HPDE6-E6E7 (cell line): ENCODE data around the gene SNRNP48.

Experiments used
- DNase-seq: peaks from one replicate; pipeline ENCODE4 v3.0.0; 2011; ENCODE audit warnings: missing footprints; ENCODE audit errors: extremely low spot score

Gene SNRNP48

DNA sequence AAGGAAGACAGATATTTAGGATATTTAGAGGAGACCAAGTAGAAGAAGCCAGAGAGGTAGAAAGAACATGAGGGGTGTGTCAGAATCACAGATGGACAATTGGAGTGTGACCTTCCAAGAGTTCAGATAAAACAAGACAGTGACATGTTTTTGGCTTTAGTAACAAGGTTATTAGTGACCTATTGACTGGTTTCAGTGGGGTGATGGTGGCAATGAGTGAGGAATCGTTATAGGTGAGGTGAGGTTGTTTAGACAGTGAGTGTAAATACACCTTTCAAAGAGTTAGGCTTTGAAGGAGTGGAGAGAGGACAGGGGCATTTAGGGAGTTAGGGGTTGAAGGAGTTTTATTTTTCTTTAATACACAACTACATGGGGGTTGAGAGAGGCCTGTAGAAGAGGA lies 3.2 kb downstream of the SNRNP48 start:
- no peak for DNase-seq

DNA sequence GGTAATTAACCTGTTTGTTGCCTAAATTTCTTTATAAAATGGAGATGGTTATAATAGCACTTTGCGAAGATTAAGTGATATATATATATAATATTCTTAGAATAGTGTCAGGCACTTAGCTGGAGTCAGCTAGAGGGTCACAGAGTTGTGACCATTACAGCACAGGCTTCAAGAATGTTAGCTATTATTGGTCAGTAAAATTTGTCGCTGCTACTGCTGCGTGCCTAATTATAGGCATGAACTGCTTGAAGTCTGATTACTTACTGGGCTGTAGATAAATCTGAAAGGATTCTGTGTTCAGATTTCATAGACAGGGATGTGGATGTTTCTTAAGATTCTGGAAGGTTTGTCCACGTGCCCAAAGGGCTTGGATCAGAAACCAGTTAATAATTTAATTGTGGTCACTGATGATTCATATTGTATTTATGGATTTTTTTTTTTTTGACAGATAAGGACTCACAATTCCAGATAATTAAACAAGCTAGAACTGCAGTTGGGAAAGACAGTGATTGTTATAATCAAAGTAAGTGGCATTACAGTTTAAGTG lies 4.7 kb downstream of the SNRNP48 start:
- no peak for DNase-seq

DNA sequence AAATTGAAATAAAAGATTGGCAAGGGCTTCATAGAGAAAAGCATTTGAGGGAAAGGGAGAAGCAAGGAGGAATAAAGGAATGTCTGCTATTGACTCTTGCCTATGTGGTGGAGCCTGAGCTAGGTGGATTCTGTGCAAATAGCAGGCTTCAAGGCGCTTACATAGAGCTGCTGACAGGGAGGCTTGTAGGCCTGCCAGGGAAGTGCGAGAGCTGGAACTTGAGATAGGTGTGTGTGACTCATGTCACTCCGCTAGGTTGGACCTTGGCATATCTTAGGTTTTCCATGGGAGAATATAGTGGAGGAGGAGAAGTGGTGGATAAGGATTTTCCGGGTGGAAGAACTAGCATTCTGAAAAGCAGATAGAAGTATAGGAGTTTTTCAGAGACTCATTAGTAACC lies 14.0 kb downstream of the SNRNP48 start:
- no peak for DNase-seq

DNA sequence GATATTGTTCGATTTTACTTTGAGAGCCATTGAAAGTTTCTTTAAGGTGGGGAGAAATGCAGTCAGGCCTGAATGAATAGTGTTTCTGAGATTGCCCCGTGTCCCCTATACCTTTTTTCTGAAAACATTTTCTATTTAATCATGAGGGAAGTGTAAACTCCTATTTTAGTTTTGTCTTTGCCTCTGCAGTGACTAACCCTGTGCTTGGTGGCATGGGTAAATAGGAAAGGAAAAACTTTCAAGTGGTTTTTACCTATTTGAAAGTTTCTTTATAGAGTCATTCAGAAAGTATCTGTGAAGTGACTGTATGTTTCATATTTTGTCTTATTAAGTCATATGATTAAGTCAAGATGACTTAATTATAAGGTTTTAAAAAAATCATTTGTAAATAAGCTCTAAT lies 14.5 kb downstream of the SNRNP48 start:
- DNase-seq = no peak

DNA sequence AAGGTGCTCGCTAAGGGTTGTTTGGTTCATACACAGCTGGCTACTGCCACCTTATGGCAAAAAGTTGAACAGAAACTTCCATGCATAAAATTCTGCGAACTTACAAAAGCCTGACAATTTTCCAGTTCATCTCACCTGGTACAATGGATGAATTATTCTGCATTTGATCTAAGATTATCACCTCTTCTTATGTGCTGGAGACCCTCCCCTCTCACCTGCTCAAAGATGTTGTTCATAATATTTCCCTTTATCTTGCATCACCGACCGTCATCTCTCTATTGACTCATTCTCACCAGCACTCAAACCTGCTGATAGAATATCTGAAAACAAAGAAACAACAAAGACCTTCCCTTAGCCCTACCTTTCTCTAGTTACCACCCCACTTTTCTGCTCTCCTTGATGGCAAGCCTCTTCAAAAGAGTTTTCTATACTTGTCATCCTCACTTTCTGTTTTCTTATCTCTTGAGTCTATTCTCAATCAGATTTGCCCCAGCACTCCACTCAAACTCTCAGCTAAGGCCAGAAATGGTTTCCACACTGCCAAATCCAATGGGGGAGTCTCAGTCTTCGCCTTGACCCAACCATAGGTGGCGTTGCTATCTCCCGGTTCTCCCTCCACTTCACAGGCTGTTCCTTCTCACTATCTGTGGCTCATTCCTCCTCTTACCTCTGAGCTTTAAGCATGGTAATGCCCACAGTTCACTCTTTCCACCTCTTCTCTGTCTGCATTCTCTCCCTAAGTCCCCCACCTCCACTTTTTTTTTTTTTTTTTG lies 25.8 kb downstream of the SNRNP48 start:
- peak; percentile 23 for DNase-seq

DNA sequence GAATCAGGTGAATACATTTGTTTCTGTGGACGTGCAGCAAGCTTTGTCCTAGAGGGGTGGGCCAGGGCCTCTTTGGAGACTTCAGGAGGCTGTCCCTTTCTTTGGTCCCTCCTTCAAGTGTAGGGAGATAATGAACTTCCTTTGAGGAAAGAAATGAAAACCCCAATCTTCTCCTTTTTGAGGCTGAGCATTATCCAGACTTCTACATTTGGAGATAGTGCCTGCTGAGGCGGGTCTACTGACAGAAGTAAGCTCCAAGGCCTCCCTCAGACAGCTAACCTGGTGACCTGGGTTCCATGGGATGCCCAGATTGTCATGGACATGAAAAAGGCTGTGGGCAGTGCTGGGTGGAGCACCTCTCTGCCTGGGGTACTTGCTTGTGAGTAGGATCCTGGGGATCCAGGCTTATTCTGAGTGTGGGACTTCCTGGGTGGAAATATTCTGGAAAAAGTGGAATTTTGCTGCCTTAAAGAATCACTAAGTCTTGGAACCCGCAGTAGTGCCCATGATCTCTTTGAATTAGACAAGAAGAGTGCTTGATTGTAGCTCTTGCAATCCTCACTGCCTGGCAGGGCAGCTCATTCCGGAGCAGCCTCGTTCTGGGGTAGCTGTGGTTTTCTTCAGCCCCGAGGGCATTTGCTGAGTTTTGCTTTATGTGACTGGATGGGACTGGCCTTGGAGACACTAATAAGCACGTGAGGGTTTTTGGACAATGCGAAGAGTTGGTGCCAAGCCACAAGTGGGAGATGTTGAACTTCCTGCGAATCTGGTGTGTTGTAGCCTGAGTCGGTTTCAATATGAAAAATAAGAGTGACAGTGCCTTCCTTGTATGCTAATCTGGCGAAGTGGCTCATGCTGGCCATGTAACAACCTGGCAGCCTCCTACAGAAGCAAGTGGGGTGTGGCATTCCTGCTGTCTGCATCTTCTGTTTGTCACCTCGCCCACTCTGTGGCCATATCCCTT lies 28.1 kb downstream of the SNRNP48 start:
- peak; percentile 55 for DNase-seq

- DNase-seq = no peak
Observed at GRCh38 chr6:7621761-7622160, 31.8 kb downstream of the SNRNP48 start.

DNA sequence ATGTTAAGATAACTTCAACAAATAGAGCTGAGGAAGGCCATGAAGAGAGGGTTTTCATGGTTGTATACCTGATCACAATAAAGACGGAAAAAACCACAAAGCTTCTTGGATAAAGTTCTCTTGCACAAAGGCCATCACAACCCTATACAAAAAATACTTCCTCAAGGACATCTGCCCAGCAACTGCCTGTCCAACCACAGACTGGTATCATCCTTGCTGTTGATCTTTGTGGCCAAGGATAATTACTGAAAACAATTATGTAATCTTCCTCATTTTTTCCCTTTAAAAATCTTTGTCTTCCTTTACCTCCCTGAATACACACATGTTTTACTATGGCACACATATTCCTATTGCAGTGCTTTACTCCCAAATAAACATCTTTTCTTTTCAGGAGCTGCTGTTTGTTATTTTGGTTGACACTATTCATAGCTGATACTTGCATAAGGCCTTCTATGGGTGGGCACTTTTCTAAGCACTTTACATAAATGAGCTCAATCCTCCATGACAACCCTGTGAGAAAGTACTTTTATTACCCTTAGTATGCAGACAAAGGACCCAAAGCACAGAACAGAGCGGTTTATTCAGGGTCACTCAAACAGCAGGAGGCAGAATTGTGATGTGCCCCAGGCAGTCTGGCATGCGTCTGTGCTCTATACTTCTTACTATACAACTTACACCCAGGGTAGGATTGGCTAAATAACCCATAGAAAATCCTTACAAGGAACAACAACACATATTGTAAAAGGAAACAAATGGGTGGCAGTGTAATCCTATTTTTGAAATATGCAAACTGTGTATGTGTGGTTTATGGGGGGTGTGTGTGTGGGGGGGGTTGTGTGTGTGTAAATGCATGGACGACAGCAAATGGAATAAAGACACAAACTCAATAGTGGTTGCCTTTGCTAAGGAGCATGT lies 35.1 kb downstream of the SNRNP48 start:
- no peak for DNase-seq

DNA sequence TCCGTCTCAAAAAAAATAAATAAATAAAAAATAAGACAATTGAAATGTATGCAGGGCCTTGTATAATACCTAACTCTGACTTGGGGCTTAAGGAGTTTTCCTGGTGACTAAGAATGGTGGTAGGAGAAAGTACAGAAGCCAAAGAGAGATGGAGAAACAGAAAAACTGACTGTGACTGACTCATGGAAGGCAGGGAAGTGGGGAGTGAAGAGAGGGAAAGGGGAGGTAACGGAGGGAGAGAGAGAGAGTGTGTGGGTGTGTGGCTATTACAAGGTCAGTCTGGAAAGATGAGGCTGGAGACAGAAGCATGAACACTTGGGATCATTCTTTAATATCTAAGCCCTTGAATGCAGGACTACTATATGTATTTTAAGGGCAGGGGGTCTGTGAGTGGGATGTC lies 38.5 kb downstream of the SNRNP48 start:
- DNase-seq = no peak

DNA sequence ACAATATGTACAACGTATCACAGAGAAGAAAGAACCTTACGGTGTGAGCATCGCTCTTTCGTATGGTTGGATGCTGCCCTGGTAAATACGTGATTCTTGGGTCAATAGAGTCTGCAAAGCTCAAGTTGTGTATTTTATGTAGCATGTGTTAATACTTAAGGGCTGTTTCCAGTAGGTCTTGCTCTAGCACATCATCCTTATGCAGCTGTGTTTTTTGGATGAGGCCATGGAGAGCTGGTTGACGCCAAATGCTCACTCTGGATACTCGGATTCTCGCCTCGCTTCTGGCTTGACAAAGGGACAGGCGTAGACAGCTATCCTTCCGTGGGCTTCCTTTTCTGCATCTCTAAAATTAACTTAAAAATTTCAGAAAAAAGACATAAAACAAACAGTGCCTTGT lies 38.9 kb downstream of the SNRNP48 start:
- no peak for DNase-seq

DNA sequence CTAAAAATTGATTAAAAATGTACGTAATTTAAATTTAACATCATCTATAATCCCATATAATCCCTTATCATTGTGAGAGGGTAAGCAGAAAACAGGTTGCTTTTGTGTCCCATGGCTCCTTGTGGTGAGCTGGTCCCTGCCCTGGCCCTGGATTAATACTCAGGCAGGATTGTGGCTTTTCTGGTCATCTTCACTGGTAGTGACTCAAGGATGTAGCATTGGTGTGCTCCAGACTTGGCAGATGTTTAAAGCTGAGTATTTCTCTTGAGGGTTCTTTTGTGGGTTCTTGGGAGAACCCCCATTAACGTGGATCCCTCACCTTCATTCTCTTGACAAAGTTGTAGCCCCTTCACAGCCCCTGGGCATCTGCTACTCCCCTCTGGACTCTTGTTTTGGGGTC lies 39.3 kb downstream of the SNRNP48 start:
- DNase-seq = no peak

DNA sequence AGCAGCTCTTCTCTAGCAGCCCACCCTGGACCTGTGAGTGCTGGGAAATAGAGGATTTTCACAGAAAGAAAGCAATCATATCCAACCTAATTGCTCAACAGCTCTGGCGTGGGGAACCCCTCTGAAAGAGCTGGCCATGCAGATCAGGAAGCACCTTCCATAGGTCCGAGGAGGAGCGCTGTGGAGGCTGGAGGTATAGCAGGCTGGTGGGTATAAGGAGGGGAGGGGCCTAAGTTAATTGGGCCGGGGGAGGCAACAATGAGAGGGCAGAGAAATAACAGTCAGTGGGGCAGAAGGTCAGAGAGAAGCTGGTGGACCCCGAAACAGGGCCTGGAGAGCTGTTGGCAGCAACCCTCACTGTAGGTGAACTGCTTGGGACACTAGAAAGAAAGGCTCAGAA lies 40.8 kb downstream of the SNRNP48 start:
- DNase-seq = no peak

- no peak for DNase-seq
Observed at GRCh38 chr6:7631466-7631865, 41.5 kb downstream of the SNRNP48 start.

- DNase-seq = no peak
Observed at GRCh38 chr6:7632501-7633290, 42.7 kb downstream of the SNRNP48 start.

DNA sequence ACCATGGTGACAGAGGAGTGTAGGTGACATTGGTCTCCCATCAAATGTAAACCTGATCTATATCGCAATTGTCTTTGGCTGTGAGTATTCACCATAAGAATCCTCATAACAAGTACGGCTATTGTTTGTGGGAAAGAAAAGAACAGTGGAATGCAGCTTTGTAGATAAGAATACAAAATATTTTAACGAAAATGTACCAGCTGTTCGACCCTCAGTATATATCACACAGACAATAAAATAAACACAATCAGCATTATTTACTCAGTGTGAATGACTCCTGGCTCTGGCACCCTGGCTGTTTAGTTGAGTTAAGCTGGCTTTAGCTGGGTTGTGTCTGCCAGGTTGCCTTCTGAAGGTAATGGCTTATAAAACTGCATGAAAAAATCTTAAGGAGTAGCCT lies 43.4 kb downstream of the SNRNP48 start:
- no peak for DNase-seq

- DNase-seq = no peak
Observed at GRCh38 chr6:7636151-7636550, 46.2 kb downstream of the SNRNP48 start.

- no peak for DNase-seq
Observed at GRCh38 chr6:7637533-7637932, 47.5 kb downstream of the SNRNP48 start.

DNA sequence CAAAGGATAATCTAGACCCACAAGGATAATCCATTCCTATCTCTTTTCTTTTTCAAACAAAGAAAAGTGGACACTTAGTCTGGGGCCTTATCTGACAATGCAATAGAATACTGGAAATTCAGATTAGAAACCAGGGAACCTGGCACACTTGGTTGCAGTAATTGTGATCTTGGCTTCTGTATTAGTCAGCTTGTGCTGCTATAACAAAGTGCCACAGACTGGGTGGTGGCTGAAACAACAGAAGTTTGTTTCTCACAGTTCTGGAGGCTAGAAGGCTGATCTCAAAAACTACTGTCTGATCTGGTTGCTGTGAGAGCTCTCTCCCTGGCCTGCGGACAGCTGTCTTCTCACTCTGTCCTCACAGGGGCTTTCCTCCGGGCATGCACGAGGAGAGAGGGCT lies 49.4 kb downstream of the SNRNP48 start:
- DNase-seq = no peak

GRCh38 chr6:7640016-7640415 lies 50.0 kb downstream of the SNRNP48 start:
- DNase-seq = no peak
